KOPT-K1 (cell line): ENCODE data around the gene ARL13B.
"Not testable (repeated sequence)": the region's sequence is repeated elsewhere in the genome, so short reads cannot be mapped to it uniquely, and the experiment has no call there.

Experiments used
- H3K27ac ChIP-seq: fragments of 200-600 bp; sonication (generic); 2 replicates; pipeline ENCODE4 v1.5.1; 2016; ENCODE audit warnings: antibody characterized with exemption, mild to moderate bottlenecking, low read depth, low read length; ENCODE audit not compliant: poor library complexity, severe bottlenecking
- H3K36me3 ChIP-seq: fragments of 200-600 bp; sonication (generic); 2 replicates; pipeline ENCODE4 v1.5.1; 2017; ENCODE audit warnings: antibody characterized with exemption, mild to moderate bottlenecking, low read length, moderate library complexity; ENCODE audit not compliant: insufficient read depth
- H3K9me3 ChIP-seq: fragments of 200-600 bp; sonication (generic); 2 replicates; pipeline ENCODE4 v1.5.1; 2017; ENCODE audit warnings: antibody characterized with exemption, low read length, mild to moderate bottlenecking; ENCODE audit not compliant: insufficient read depth, poor library complexity, severe bottlenecking

Gene ARL13B

GRCh38 chr3:94019659-94020058 lies 39.7 kb downstream of the ARL13B start:
- Histone ChIP-seq H3K36me3 (no peaks in the 10 kb centered on the region), H3K9me3 (no peaks in the 10 kb centered on the region), H3K27ac (no peak overlapping the region)

- no peak overlapping the region for H3K27ac ChIP-seq
- H3K36me3 ChIP-seq: no peaks in the 10 kb centered on the region
- no peaks in the 10 kb centered on the region for H3K9me3 ChIP-seq
Observed at GRCh38 chr3:94020293-94020692, 40.3 kb downstream of the ARL13B start.

- Histone ChIP-seq H3K27ac (no peak overlapping the region), H3K36me3 (no peaks in the 10 kb centered on the region), H3K9me3 (no peaks in the 10 kb centered on the region)
Observed at GRCh38 chr3:94024385-94024784, 44.4 kb downstream of the ARL13B start.

- no peaks in the 10 kb centered on the region for H3K9me3 ChIP-seq
- no peaks in the 10 kb centered on the region for H3K36me3 ChIP-seq
Observed at GRCh38 chr3:94026623-94027022, 46.7 kb downstream of the ARL13B start.

GRCh38 chr3:94028093-94028837 lies 48.3 kb downstream of the ARL13B start, which contains the start of gene STX19:
Gene STX19 (minus strand): TSS chr3:94028597. CDS start chr3:94015269, 13,328 bp downstream.
- Histone ChIP-seq H3K27ac (no peak within 1 kb of the TSS), H3K9me3 (no peaks in the 10 kb centered on the region), H3K36me3 (no peaks in the 10 kb centered on the region)

More at GRCh38 chr3:94026623-94027022, 46.7 kb downstream of the ARL13B start:
- H3K27ac ChIP-seq: no peak overlapping the region

- Histone ChIP-seq H3K36me3 (no peaks in the 10 kb centered on the region), H3K27ac (no peak overlapping the region), H3K9me3 (no peaks in the 10 kb centered on the region)
Observed at GRCh38 chr3:94036909-94037507, 57.1 kb downstream of the ARL13B start.

- Histone ChIP-seq H3K27ac (no peak overlapping the region), H3K9me3 (peaks cover 11% of the 10 kb centered on the region), H3K36me3 (no peaks in the 10 kb centered on the region)
Observed at GRCh38 chr3:94043285-94043684, 63.3 kb downstream of the ARL13B start.

GRCh38 chr3:94044100-94044936 lies 64.4 kb downstream of the ARL13B start:
- peaks cover 11% of the 10 kb centered on the region for H3K9me3 ChIP-seq
- not testable (repeated sequence) for H3K27ac ChIP-seq, H3K36me3 ChIP-seq

- H3K9me3 ChIP-seq: peaks cover 11% of the 10 kb centered on the region
- no peaks in the 10 kb centered on the region for H3K36me3 ChIP-seq
- no peak overlapping the region for H3K27ac ChIP-seq
Observed at GRCh38 chr3:94046533-94046932, 66.6 kb downstream of the ARL13B start.

- Histone ChIP-seq H3K36me3 (no peaks in the 10 kb centered on the region), H3K9me3 (peaks cover 4% of the 10 kb centered on the region), H3K27ac (no peak overlapping the region)
Observed at GRCh38 chr3:94049267-94049666, 69.3 kb downstream of the ARL13B start.

GRCh38 chr3:94050546-94050945 lies 70.6 kb downstream of the ARL13B start:
- Histone ChIP-seq H3K27ac (no peak overlapping the region), H3K9me3 (no peaks in the 10 kb centered on the region), H3K36me3 (no peaks in the 10 kb centered on the region)

- no peaks in the 10 kb centered on the region for H3K9me3 ChIP-seq
- H3K27ac ChIP-seq: no peak overlapping the region
- peaks cover 28% of the 10 kb centered on the region for H3K36me3 ChIP-seq
Observed at GRCh38 chr3:94061297-94061696, 81.3 kb downstream of the ARL13B start.

GRCh38 chr3:94062513-94063404 lies 82.8 kb downstream of the ARL13B start, which contains the start of the genes DHFR2 and NSUN3:
Gene DHFR2 (minus strand): TSS chr3:94062916. CDS start chr3:94061511, 1,405 bp downstream.
Gene NSUN3 (plus strand): TSS chr3:94063061. CDS start chr3:94063127, 66 bp downstream.
- peak within 1 kb of the TSS; percentile 94 for H3K27ac ChIP-seq
- H3K36me3 ChIP-seq: peaks cover 41% of the 10 kb centered on the region

GRCh38 chr3:94063496-94064119 lies 83.7 kb downstream of the ARL13B start:
- H3K36me3 ChIP-seq: peaks cover 45% of the 10 kb centered on the region
- no peaks in the 10 kb centered on the region for H3K9me3 ChIP-seq
- H3K27ac ChIP-seq: peak overlapping the region; percentile 94

More at GRCh38 chr3:94062513-94063404, 82.8 kb downstream of the ARL13B start, which contains the start of the genes DHFR2 and NSUN3:
- no peaks in the 10 kb centered on the region for H3K9me3 ChIP-seq
